Lower leg skin (tissue), 4 donors: ENCODE data around the gene SAFB. TPM values are rescaled to one million over a fixed set of nuclear protein-coding genes. Genes with fewer than 3 reads are reported as not detected.
"Not testable (repeated sequence)": the region's sequence is repeated elsewhere in the genome, so short reads cannot be mapped to it uniquely, and the experiment has no call there.

Source experiments
- DNase-seq, 2 donors: peaks; one replicate each; pipeline ENCODE4 v3.0.0-alpha.2; 2019; ENCODE audit warnings: low spot score in 2 of 2
- H3K4me3 ChIP-seq: fragments of 200-600 bp; sonication (generic); 2 replicates; pipeline ENCODE4 v1.5.1; 2017; ENCODE audit warnings: mild to moderate bottlenecking, low read depth; ENCODE audit not compliant: poor library complexity, severe bottlenecking
- CTCF ChIP-seq, 3 donors: fragments of 450-650 bp; IDR thresholded peaks; one replicate each; pipeline ENCODE4 v1.5.1; 2016; ENCODE audit warnings: antibody characterized with exemption in 3 of 3, mild to moderate bottlenecking in 3 of 3, moderate library complexity in 2 of 3
- POLR2A ChIP-seq, 2 donors: fragments of 450-650 bp; IDR thresholded peaks; one replicate each; pipeline ENCODE4 v1.6.1; 2016 to 2017; ENCODE audit warnings: antibody characterized with exemption in 2 of 2, mild to moderate bottlenecking in 1 of 2, moderate library complexity in 1 of 2
- WGBS, 2 donors: methylation state at CpG; one replicate each; pipeline ENCODE4 v1.1.5; 2018; 5-methylcytosine and 5-hydroxymethylcytosine counted together
- intact Hi-C: fragments of 100-400 bp; cut with DNase I; formaldehyde crosslinking; loops from one replicate; pipeline ENCODE4 v1.15.0; 2023; ENCODE audit warnings: low total_unique reads
- total RNA-seq, 4 donors: library from RNA; depleted of rRNA; stranded (reverse); fragments of >200 nt; gene quantifications; one replicate each; pipeline ENCODE4 v1.1.0, GENCODE V29; 2016

The SAFB gene
- total RNA-seq, 4 donors from 2014 or later: 41.6 to 136 (median 80.4) TPM

DNA sequence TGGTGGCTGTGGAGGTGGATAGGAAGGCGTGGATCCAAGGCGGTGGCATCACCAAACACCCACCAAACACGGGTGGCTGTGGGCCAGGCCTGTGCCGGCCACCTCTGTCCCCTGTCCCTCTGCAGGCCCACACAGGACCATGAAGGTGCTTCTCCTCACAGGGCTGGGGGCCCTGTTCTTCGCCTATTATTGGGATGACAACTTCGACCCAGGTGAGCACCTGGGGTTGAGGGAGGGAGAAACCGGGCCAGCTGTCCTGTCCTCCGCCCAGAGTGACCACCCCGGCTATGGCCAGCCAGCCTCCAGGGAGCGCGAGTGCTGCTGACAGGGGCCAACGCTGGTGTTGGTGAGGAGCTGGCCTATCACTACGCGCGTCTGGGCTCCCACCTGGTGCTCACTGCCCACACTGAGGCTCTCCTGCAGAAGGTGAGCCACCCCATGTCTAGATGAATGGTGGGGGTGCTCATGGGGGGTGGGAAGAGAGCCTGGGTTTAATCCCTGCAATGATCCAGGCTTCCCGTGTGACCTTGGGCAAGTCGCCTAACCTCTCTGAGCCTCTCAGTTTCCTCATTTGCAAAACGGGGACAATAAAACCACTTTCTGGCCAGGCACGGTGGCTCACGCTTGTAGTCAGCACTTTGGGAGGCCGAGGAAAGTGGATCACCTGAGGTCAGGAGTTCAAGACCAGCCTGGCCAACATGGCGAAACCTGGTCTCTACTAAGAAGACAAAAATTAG is 62.0 kb downstream of the SAFB start:
- 87 to 88% methylated on average over 16 to 22 of the region's 22 CpGs for WGBS, 2 donors
- intact Hi-C loops: loop anchor here (10.0 kb wide), 1 partner anchor 640 kb away; no protein-coding TSS in a partner anchor
- no peak for DNase-seq
- TF ChIP-seq CTCF (IDR thresholded peaks at IDR 0.05) (no peak), POLR2A (IDR thresholded peaks at IDR 0.05) (no peak)
- H3K4me3 ChIP-seq: no peak overlapping the region

DNA sequence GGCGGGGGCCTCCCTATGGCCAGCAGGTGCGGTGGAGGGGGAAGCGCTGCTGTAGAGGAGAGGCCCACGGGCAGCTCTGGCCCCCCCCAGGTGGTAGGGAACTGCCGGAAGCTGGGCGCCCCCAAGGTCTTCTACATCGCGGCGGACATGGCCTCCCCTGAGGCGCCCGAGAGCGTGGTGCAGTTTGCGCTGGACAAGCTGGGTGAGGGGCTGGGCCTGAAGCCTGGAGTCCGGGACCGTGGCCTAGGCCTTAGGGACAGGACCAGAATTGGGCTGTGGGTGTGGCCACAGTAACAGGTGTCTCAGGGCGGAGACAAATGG is 63.4 kb downstream of the SAFB start:
- intact Hi-C loops: loop anchor here (10.0 kb wide), 1 partner anchor 641 kb away; no protein-coding TSS in a partner anchor
- H3K4me3 ChIP-seq: no peak overlapping the region

GRCh38 chr19:5686647-5687359 is 63.9 kb downstream of the SAFB start:
- 1 to 2% methylated on average over 20 to 58 of the region's 59 CpGs for WGBS, 2 donors
- peak overlapping the region; percentile 13 for H3K4me3 ChIP-seq
- intact Hi-C loops: loop anchor here (10.0 kb wide), 1 partner anchor 642 kb away; no protein-coding TSS in a partner anchor
- TF ChIP-seq POLR2A (IDR thresholded peaks at IDR 0.05) (no peak), CTCF (IDR thresholded peaks at IDR 0.05) (peak in 1 of 3 donors; percentile 42)
- DNase-seq: peak; percentile 96 to 100

More for the DNA sequence above, 63.4 kb downstream of the SAFB start:
- TF ChIP-seq POLR2A (IDR thresholded peaks at IDR 0.05) (no peak), CTCF (IDR thresholded peaks at IDR 0.05) (no peak)
- WGBS, 2 donors: 41 to 42% methylated on average over 14 to 16 of the region's 16 CpGs
- no peak for DNase-seq

GRCh38 chr19:5687360-5688198 is 64.7 kb downstream of the SAFB start:
- 42 to 65% methylated on average over 20 to 56 of the region's 76 CpGs for WGBS, 2 donors
- TF ChIP-seq POLR2A (IDR thresholded peaks at IDR 0.05): no peak
- intact Hi-C loops: loop anchor here (10.0 kb wide), 1 partner anchor 643 kb away; no protein-coding TSS in a partner anchor

GRCh38 chr19:5688262-5688881 is 65.5 kb downstream of the SAFB start:
- intact Hi-C loops: loop anchor here (10.0 kb wide), 1 partner anchor 644 kb away; no protein-coding TSS in a partner anchor
- not testable (repeated sequence) for H3K4me3 ChIP-seq

More at GRCh38 chr19:5687360-5688198, 64.7 kb downstream of the SAFB start:
- no peak for DNase-seq
- H3K4me3 ChIP-seq: no peak overlapping the region

More at GRCh38 chr19:5688262-5688881, 65.5 kb downstream of the SAFB start:
- WGBS, 2 donors: 89 to 90% methylated on average over 13 of the region's 13 CpGs
- DNase-seq: not testable (repeated sequence)
